Colon (tissue), 2 donors: Measurements from ENCODE around the gene FFAR1.
"Not testable (repeated sequence)": the region's sequence is repeated elsewhere in the genome, so short reads cannot be mapped to it uniquely, and the experiment has no call there.

ENCODE experiments used
- FAIRE-seq: peaks from 2 replicates; lab custom pipeline; 2012; peaks lifted over from hg19 to GRCh38; lab: Jason Lieb, UNC
- donor health status: control.
- donor health status: control.

FFAR1 gene

DNA sequence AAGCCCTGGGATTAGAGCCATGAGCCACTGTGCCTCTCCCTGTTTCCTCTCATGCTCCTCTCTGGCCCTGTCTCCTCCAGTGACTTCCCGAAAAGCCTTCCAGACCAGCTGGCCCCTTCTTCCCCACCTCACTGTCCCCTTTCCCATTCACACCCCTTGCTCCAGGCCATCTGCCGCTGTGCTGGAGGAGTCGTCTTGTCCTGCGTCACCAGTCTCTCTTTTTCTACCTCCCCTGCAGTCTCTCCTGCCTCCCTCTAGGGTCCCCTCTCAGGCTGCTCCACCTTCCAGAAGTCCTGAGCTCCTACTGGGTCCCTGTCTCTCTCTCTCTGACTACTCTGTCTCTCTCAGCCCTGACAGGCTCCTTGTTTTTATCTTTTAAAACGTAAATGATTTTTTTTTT lies 5.3 kb upstream of the FFAR1 start:
- FAIRE-seq = no peak

DNA sequence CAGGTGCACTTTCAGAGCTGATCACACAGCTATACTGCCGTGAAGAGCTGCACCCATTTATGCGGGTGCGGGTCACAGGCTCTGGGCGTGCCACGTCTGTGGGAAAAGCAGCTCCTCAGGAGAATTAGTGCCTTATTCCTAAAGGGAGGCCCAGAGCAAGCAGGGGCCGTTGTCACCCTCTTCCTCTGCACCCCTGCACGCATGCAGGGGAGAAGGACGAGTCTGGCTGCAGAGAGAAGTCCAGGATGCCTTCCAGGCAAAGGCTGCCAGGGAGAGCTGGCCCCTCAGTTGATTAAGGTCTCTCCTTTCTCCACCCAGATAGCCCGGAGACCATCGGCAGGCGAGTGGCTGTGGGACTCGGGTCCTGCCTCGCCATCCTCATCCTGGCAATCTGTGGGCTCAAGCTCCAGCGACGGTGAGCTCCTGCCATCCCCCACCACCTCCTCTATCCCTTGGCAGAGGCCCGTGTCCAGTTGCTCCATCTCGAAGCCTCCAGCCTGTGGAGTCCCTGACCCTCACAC lies 3.1 kb upstream of the FFAR1 start:
- no peak for FAIRE-seq

DNA sequence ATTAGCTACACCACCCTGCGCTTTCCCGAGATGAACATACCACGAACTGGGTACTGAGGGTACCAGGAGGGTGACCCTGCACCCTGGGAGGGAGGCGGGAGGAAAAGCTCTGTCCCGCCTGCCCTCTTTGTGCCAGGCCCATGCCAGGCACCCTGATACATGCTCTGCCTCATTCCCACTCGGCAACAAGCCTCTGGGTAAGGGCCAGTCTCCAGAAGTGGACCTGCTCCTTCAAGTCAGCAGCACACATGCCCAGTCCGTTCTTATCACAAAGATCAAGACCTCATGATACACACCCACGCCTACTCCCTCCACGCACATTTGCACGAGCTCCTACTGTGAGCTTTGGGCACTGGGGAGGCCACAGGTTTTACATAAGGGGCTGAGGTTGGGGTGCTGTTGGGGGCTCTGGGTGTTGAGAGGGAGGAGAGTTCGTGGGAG lies 2.0 kb upstream of the FFAR1 start:
- FAIRE-seq = no peak

DNA sequence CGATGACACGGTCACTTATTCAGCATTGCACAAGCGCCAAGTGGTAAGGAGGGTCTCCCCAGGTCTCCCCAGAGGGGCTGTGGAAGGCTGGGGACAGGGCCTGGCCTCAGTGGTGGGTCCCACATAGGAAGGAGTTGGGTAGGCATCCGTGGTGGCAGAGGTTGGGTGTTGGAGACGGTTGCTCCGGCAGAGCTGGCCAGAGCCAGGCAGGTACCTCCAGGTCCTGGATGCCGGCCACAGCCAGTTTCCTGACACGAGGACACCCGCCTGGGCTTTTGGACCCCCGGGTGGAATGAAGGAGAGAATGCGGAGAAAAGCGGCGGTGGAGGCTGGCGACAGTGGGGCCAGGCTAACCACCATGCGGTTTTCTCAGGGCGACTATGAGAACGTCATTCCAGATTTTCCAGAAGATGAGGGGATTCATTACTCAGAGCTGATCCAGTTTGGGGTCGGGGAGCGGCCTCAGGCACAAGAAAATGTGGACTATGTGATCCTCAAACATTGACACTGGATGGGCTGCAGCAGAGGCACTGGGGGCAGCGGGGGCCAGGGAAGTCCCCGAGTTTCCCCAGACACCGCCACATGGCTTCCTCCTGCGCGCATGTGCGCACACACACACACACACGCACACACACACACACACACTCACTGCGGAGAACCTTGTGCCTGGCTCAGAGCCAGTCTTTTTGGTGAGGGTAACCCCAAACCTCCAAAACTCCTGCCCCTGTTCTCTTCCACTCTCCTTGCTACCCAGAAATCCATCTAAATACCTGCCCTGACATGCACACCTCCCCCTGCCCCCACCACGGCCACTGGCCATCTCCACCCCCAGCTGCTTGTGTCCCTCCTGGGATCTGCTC lies 1.3 kb upstream of the FFAR1 start:
- no peak for FAIRE-seq

DNA sequence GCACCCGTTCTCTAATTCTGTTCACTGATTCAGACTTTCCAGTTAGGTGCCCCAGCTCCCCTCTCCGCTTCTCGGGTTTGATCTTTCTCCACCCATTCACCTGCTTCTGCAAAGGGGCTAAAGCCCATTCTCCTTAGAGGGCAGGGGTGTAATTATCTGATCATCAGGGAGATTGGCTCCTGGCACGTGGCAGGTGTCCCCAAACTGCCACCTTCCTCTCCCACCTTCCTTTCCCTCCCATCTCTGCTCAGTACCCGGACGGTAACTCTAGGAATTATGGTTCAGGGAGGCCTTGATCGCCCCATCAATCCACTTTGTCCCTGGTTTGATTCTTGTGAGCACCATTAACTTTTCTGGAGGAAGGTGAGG lies 212 bp downstream of the FFAR1 start:
- FAIRE-seq = no peak

DNA sequence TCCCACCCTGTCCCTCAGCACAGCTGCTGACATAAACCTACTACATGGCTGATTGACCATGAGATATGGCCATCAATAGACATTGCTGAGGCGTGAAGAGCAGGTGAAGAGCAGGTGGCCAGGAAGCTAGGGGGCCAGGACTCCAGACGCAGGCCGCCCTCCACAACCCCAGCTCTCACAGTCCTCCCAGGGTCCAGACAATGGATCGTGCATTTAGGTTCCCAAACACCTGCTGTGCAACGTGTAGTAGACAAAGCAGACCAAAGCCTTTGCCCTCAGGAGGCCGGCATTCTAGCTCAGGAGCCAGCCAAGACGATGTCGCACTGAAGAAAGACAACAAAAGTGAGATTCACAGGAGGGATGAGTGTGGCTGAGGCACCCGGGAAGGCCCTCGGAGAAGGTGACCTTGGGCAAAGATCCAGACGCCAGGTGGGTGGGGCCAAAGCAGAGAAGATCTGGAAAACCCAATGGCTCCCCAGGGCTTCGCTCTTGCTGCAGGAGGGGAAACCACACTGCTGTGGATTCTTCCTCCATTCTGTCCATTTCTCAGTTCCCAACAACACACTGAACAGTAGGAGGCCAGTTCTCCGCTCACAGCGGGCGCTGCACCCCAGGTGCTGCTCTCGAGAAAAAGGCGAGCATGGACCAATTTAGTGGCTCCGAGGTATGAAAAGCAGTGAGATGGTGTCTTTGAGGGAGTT lies 1.4 kb downstream of the FFAR1 start:
- FAIRE-seq = no peak

DNA sequence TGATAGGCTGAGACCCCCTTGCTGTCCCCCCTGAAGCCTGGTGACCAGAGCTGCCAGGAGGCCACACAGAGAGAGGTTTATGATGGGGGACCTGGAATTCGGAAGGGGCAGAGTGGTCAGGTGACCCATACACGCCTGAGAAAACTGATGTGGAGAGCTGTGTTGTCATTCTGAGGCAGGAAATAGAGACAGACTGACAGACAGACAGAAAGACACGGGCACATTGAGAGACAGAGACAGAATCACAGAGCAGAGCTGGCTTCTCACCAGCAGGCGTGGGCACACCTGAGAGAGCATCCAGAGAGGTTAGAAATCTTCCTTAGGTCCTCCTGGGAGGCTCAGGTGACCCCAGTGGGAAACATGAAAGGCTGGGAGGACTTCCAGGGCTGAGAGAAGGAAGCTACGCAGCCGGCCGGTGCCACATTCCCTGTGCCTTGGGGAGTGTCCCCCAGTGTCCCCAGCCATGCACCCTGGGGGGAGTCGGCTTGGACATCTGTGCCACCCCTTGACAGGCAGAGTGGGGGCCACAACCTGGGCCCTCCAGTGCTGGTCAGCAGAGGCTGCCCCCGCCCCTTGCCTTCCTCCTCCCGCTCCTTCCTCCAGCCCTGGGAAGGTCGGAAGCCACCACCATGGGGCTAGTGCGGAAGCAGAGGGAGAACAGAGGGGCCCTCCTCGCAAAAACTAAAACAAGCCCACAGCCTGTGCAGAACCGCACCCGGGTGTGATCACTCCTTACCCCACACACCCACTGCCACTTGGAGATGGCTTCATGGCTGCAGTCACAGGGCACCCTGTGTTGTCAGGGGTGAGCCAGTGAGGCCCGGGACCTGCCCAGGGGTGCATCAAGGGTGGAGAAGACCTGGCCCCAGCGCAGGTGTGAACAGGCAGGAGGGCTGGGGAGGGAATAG lies 2.2 kb downstream of the FFAR1 start:
- no peak for FAIRE-seq

DNA sequence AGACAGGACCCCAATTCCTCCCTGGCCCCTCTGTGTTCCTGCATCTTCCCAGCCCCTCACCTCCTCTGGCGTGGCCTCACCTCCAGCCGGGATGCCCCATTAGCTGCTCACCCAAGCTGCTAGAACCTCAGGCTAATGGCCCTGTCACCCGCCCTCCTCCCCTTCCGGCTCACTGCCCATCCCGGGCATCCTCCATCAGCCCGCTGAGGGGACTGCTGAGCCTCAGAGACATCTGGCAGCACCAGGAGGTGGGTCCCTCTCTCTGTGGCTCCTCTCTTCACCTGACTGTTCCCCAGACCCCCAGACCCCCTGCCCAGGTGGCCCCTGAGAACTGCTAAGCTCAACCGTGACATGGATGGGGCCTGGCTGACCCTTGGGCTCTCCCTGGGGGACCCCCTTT lies 2.9 kb downstream of the FFAR1 start:
- FAIRE-seq = no peak

DNA sequence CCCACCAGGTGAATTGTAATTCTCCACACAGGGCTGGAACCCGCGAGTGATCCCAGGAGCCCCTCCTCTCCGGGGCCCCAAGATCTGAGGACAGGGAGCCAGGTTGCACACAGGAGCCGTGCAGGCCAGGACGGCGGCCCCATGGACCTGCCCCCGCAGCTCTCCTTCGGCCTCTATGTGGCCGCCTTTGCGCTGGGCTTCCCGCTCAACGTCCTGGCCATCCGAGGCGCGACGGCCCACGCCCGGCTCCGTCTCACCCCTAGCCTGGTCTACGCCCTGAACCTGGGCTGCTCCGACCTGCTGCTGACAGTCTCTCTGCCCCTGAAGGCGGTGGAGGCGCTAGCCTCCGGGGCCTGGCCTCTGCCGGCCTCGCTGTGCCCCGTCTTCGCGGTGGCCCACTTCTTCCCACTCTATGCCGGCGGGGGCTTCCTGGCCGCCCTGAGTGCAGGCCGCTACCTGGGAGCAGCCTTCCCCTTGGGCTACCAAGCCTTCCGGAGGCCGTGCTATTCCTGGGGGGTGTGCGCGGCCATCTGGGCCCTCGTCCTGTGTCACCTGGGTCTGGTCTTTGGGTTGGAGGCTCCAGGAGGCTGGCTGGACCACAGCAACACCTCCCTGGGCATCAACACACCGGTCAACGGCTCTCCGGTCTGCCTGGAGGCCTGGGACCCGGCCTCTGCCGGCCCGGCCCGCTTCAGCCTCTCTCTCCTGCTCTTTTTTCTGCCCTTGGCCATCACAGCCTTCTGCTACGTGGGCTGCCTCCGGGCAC lies 3.9 kb downstream of the FFAR1 start:
- no peak for FAIRE-seq

DNA sequence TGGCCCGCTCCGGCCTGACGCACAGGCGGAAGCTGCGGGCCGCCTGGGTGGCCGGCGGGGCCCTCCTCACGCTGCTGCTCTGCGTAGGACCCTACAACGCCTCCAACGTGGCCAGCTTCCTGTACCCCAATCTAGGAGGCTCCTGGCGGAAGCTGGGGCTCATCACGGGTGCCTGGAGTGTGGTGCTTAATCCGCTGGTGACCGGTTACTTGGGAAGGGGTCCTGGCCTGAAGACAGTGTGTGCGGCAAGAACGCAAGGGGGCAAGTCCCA lies 4.4 kb downstream of the FFAR1 start:
- FAIRE-seq = no peak

DNA sequence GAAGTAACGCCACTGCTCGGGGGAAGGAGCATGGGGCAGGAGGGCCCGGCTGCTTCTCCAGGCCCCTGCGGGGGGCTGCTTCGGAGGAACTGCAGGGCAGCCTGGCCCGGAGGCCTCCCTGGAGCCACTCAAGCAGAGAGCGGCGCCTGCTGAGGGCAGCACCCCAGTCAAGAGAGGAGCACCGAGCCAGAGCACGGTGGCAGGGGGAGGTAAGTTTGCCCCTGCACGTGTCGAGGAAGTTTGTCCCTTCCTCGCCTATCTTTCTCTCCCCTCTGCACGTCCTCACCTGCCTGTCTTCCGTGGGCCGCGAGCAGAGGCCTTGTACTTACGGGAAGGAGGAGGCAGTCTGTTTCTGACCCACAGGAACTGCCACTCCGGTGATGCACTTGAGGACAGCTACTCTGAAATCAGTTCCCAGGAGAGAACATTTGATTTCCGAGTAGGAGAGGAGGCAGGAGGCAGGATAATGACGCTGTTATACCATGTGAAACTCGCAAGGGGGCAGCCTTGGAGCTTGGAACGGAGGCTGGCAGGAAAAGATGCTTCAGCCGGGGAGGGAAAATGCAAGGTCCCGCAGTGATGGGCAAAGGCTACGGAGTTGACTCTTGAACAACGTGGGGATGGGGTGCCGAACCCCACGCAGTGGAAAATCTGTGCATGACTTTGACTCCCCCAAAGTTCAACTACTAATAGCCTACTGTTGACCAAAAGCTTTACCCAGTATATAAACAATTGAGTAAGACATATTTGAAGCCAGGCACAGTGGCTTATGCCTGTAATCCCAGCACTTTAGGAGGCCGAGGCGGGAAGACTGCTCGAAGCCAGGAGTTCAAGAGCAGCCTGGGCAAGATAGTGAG lies 5.0 kb downstream of the FFAR1 start:
- no peak for FAIRE-seq

DNA sequence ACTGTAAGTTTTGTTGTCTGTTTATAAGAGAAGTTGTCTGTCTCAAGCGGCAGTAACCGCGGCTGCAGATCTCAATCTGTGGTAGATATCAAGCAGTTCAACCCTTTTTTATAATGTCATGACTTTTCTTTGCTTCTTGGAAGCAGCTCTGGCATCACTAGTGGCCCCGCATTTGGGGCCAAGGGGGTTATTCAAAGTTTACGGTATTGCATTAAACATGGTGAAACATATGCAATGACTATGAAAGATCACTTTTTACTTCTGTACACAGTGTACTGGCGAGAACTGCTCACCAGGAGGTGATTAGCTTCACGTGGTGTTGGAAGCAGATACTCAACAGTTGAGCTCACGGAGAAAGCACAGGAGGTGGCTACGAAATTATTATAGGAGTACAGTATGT lies 5.9 kb downstream of the FFAR1 start:
- FAIRE-seq = no peak

DNA sequence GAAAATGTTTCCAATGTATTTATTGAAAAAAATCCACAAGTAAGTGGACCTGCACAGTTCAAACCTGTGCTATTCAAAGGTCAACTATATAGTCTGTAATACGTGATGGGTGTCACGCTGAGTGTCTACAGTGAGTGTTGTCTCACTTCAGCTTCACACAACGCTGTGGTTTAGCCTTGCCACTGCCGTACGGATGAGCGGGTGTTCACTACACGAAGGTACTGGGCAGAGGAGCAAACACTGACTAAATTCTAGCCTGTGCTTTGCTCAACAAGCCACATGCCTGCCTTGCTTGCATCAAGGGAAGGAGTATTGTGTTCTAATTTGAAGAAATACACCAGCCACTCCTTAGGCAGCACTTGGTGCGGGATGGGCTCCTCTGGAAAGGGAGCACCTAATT lies 7.2 kb downstream of the FFAR1 start:
- no peak for FAIRE-seq

DNA sequence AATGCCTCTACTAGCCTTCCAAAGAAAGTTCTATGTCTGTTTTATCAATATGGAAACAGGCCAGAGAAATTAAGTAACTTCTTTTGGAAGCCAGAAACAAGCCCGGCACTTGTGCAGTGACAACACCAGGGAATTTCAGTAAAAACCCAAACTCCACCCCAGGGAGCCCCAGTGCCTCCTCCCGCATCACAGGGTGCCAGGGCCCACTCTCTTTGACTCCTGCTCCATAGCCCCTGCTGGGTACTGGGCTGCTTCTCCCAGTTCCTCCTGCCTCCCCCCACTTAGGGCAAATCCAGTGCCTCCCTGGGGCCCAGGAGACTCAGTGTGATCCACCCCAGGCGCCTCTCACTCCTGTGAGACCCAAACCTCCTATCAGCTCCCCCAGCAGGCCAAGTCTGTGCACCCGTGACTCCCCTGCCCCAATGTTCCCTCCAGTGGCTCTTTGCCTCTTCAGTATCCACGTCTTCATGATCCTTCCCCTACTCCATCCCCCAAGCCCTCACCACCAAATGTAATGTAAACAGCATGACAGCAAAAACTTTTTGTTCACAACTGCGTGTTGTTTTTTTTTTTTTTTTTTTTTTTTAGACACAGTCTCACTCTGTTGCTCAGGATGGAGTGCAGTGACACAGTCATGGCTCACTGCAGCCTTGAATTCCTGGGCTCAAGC lies 8.2 kb downstream of the FFAR1 start:
- no peak for FAIRE-seq

DNA sequence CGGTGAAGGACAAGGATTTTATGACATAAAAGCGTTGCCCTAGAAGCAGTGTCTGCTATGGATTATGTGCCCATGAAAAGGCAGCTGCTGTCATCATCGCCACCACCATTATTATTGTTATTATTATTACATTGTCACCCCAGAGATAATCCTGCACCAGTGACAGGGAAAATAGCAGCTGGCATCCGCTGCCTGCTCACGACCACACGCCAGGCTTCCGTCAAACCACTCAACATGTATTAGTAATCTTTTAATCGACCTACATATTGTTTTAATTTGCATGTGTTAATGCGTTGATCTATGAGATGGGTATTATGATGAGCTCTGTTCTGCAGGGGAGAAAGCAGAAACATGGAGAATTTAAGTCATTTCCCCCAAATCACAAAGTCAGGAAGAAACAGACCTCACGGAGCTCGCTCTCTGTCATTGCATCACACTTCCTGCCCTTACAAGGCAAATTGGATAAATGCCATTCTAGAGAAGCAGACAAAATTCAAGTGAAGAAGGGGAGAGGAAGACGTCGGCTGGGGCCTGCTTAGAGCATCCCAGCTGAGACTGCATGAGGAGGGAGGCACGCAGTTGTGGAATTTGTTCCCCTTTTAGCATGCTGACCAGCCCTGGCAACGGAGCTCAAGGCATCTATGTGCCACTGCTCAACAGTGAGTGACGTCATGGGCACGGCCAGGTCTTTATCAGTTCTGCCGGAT lies 10.3 kb downstream of the FFAR1 start, which contains the start of gene FFAR3:
TSS of gene FFAR3 (plus strand) at position 594 of the 707 bp plus-strand sequence. CDS start 431 bp downstream, outside the sequence.
- no peak for FAIRE-seq

DNA sequence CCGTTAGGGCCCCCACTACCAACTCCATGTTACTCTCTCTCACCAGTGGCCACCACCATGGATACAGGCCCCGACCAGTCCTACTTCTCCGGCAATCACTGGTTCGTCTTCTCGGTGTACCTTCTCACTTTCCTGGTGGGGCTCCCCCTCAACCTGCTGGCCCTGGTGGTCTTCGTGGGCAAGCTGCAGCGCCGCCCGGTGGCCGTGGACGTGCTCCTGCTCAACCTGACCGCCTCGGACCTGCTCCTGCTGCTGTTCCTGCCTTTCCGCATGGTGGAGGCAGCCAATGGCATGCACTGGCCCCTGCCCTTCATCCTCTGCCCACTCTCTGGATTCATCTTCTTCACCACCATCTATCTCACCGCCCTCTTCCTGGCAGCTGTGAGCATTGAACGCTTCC lies 11.1 kb downstream of the FFAR1 start:
- not testable (repeated sequence) for FAIRE-seq

DNA sequence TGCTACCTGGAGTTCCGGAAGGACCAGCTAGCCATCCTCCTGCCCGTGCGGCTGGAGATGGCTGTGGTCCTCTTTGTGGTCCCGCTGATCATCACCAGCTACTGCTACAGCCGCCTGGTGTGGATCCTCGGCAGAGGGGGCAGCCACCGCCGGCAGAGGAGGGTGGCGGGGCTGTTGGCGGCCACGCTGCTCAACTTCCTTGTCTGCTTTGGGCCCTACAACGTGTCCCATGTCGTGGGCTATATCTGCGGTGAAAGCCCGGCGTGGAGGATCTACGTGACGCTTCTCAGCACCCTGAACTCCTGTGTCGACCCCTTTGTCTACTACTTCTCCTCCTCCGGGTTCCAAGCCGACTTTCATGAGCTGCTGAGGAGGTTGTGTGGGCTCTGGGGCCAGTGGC lies 11.7 kb downstream of the FFAR1 start:
- not testable (repeated sequence) for FAIRE-seq

DNA sequence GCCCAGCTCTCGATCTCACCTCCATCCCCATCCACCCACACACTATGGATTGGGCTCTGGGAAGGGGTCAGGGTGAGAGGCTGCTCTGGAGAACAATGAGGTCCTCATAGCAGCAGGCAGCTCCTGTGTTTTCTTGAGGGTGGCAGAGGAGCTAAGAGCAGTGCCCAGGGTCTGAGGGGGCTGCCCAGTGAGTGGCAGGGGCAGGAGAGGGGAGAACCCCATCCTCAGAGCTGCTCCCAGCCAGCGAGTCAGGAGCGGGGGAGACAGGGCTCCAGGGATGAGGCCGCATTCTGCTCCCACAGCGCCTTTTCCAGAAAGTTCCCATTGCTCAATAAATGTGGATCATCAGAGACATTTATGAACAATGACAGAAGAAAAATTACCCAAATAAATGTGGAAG lies 12.4 kb downstream of the FFAR1 start:
- not testable (repeated sequence) for FAIRE-seq

DNA sequence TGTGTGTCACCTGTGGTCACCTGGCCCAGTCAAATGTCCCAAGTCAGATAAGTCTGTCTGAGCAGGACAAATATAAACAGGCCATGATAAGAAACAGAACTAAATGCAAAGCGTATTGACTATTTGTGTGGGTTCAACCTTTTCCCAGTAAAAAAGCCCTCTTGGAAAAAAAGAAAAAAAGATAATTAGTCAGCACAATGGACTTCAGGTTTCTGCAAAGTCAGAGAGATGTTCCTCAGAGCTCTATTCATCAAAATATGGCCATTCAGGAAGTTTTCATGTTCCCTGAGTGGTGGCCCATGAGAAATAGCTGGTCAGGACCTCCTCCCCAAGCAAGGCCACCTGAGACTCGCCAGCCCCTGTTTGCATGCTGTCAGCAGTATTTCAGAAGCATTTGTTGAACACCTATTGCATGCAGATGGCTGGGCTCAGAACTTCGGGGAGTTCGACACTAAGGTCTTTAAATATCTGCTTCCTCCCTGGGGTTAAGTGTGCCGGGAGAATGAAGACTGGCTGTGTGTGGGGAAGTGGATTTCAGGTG lies 13.2 kb downstream of the FFAR1 start:
- no peak for FAIRE-seq
